ENCODE results near the gene ARID1B. TPM values are rescaled to one million over a fixed set of nuclear protein-coding genes. Genes with fewer than 3 reads are reported as not detected.

The ARID1B gene
- total and polyA plus RNA-seq, 8 donors = 16.2 to 68.0 (median 42.5) TPM

DNA sequence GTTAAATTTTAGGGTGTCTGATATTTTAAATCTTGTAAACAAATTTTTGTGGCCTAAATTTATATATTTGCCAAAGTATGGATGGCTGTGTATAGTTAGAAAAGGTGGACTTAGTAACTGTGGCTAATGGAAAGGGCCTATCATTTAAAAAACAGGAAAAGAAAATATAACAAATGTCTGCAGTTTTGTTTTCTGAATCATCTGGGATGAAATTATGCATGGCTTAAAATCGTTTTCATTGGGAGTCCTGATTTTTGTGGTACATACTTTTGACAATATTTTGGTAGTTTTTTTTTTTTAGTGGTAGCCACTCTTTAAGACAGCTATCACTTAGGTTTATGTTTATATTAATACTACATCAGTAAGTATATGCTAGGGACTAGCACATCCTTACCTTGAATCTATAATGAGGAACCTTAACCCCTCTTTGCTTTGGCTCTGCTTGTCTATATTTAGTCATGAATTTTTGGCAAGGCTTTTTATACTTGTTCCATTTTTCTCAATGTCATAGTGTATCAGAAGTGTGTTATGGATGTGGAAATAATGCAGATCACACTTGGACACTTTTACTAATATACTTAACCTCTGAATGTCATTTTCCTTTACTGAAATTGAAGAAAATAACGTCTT is 5.6 kb downstream of the ARID1B start:
- Histone ChIP-seq H3K4me3 (peak overlapping the region in 2 of 4 donors; percentile 70 to 85), H3K27me3 (no peaks in the 10 kb centered on the region), H3K27ac (peak overlapping the region in 2 of 4 donors; percentile 97 to 99), H3K4me1 (peaks cover 3 to 25% (median 11%) of the 10 kb centered on the region in 3 donors), H3K9me3 (no peaks in the 10 kb centered on the region), H3K36me3 (no peaks in the 10 kb centered on the region)
- WGBS, 2 donors = 1 to 3% methylated on average over 2 of the region's 2 CpGs
- DNase-seq = no peak
- ATAC-seq = no peak
- TF ChIP-seq CTCF (IDR thresholded peaks at IDR 0.05) = no peak
- intact Hi-C loops (cut with DNase I) = loop anchor here in 1 of 3 donors (10.0 kb wide), 1 partner anchor 162 kb away; no protein-coding TSS in a partner anchor
- no peak for FAIRE-seq

- no peaks in the 10 kb centered on the region for H3K9me3 ChIP-seq
- H3K27ac ChIP-seq = no peak overlapping the region
- FAIRE-seq (no peak), DNase-seq (no peak), ATAC-seq (no peak)
- H3K27me3 ChIP-seq = no peaks in the 10 kb centered on the region
- peaks cover 3 to 25% (median 11%) of the 10 kb centered on the region in 3 donors for H3K4me1 ChIP-seq
- TF ChIP-seq CTCF (IDR thresholded peaks at IDR 0.05) = no peak
- no peak overlapping the region for H3K4me3 ChIP-seq
- WGBS, 2 donors = 86 to 92% methylated on average over 6 of the region's 6 CpGs
- no peaks in the 10 kb centered on the region for H3K36me3 ChIP-seq
- intact Hi-C loops (cut with DNase I) = loop anchor here in 1 of 3 donors (10.0 kb wide), 1 partner anchor 161 kb away; no protein-coding TSS in a partner anchor
Observed at GRCh38 chr6:156783958-156784357, 6.8 kb downstream of the ARID1B start.

DNA sequence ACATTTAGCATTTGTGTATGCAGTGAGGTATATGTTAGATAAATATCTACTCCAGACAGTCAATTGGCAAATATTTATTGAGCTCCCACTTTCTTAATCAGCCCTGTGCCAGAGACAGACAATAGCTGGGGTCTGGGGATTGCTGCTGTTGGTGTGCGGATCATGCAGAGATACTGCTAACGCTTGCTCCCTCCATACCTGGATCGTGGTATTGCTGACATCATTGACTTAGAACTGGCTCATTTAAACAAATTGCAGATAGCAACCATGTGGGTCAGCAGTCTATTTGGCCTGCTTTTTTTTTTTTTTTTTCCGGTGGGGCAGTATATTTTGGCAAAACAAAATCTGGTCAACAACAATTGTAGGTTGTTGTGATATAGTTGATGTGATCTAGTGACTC is 9.5 kb downstream of the ARID1B start:
- 76 to 83% methylated on average over 4 of the region's 4 CpGs for WGBS, 2 donors
- H3K9me3 ChIP-seq = no peaks in the 10 kb centered on the region
- no peak overlapping the region for H3K4me3 ChIP-seq
- FAIRE-seq (no peak), ATAC-seq (no peak), DNase-seq (no peak)
- H3K27me3 ChIP-seq = no peaks in the 10 kb centered on the region
- peaks cover 14 to 40% (median 31%) of the 10 kb centered on the region in 3 donors for H3K4me1 ChIP-seq
- intact Hi-C loops (cut with DNase I) = loop anchor here in 1 of 3 donors (10.0 kb wide), 1 partner anchor 158 kb away; no protein-coding TSS in a partner anchor
- no peak for TF ChIP-seq CTCF (IDR thresholded peaks at IDR 0.05)
- H3K27ac ChIP-seq = no peak overlapping the region
- no peaks in the 10 kb centered on the region for H3K36me3 ChIP-seq

DNA sequence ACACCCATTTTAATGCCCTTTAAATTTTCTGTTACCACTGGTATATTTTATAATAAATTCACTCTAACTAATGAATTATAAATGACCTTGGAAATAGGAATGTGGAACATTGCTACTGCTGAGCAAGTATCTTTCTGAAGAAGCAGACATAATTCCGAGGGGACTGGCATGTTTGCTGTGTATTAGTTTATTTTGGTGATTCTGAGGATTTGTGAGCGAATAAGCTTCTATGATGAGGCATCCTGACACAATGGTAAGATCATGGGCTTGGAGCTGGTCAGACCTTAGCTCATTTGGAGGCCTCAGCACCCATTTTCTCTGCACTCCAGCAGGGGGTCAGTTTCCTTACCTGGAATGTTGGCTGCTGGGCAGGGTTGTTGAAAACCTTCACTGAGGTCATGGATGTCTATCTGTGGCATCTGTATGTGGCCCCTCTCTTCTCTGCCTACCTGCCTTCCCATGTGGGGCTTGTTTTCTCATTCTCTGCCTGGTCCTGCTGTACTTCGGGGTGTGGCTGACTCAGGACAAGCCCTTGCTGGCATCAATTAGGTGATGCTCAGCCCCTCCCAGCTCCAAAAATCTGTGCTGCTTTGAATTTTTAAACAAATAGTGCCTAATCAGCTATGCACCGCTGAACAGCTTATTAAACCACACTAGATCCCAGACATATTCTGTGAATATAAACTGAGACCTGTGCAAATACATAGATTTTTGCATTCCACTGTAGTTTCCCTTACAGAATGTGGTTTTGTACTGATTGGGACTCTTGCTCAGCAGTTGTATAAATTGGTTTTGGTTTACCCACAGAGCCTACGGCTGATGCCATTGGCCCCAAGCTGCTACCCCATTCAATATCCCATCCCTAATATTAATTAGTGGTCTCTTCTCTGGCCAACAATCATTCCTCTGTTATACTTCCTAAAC is 10.7 kb downstream of the ARID1B start:
- no peak overlapping the region for H3K27ac ChIP-seq
- ATAC-seq (no peak), FAIRE-seq (no peak), DNase-seq (no peak)
- H3K36me3 ChIP-seq = no peaks in the 10 kb centered on the region
- no peak overlapping the region for H3K4me3 ChIP-seq
- no peaks in the 10 kb centered on the region for H3K9me3 ChIP-seq
- TF ChIP-seq CTCF (IDR thresholded peaks at IDR 0.05) = no peak
- no peaks in the 10 kb centered on the region for H3K27me3 ChIP-seq
- 74 to 76% methylated on average over 5 of the region's 5 CpGs for WGBS, 2 donors
- intact Hi-C loops (cut with DNase I) = loop anchor here in 1 of 3 donors (10.0 kb wide), 1 partner anchor 157 kb away; no protein-coding TSS in a partner anchor
- peaks cover 11 to 41% (median 29%) of the 10 kb centered on the region in 3 donors for H3K4me1 ChIP-seq

Measured in pancreas (tissue), 10 donors.